Mesenchymal stem cell (in vitro differentiated cells and primary cell): ENCODE data around the gene GJA3.

Experiments
- DNase-seq: peaks from one replicate; pipeline ENCODE4 v3.0.0-alpha.2; 2013
- H2AFZ ChIP-seq: one replicate; pipeline ENCODE4 v1.6.1; 2013; ENCODE audit warnings: low read depth, mild to moderate bottlenecking, control low read depth, inconsistent platforms, low read length, moderate library complexity
- H2AK5ac ChIP-seq: 2 replicates; pipeline ENCODE4 v1.6.1; 2013; ENCODE audit warnings: low read length, moderate library complexity, mild to moderate bottlenecking, inconsistent platforms; ENCODE audit not compliant: severe bottlenecking
- H2BK120ac ChIP-seq: one replicate; pipeline ENCODE4 v1.6.1; 2013; ENCODE audit warnings: low read depth, mild to moderate bottlenecking, inconsistent platforms, low read length, moderate library complexity
- H2BK12ac ChIP-seq, 2 experiments: one replicate each; pipeline ENCODE4 v1.6.1; 2013; ENCODE audit warnings: inconsistent platforms in 2 of 2, low read length in 2 of 2, mild to moderate bottlenecking in 2 of 2, moderate library complexity in 2 of 2, control low read depth in 1 of 2
- H2BK15ac ChIP-seq: one replicate; pipeline ENCODE4 v1.6.1; 2013; ENCODE audit warnings: mild to moderate bottlenecking, low read depth, inconsistent platforms; ENCODE audit not compliant: poor library complexity, severe bottlenecking
- H2BK5ac ChIP-seq: 2 replicates; pipeline ENCODE4 v1.6.1; 2013; ENCODE audit warnings: low read depth, mild to moderate bottlenecking, low read length, control low read depth, inconsistent platforms; ENCODE audit not compliant: poor library complexity, severe bottlenecking
- H3K14ac ChIP-seq, 2 experiments: one replicate each; pipeline ENCODE4 v1.6.1; 2013; ENCODE audit warnings: inconsistent platforms in 2 of 2, low read length in 2 of 2, control low read depth in 1 of 2, mild to moderate bottlenecking in 1 of 2, moderate library complexity in 1 of 2
- H3K18ac ChIP-seq, 2 experiments: one replicate each; pipeline ENCODE4 v1.6.1; 2013; ENCODE audit warnings: inconsistent platforms in 2 of 2, low read length in 2 of 2, control low read depth in 1 of 2, low read depth in 1 of 2, mild to moderate bottlenecking in 1 of 2
- H3K23ac ChIP-seq, 2 experiments: one replicate each; pipeline ENCODE4 v1.6.1; 2013; ENCODE audit warnings: inconsistent platforms in 2 of 2, low read length in 2 of 2, mild to moderate bottlenecking in 2 of 2, moderate library complexity in 2 of 2, control low read depth in 1 of 2
- H3K27ac ChIP-seq: 2 replicates; pipeline ENCODE4 v1.5.1; 2013; ENCODE audit warnings: mild to moderate bottlenecking, moderate library complexity, low read length, control low read depth, inconsistent platforms; ENCODE audit not compliant: poor library complexity, severe bottlenecking
- H3K27me3 ChIP-seq, 2 experiments: 2 replicates each; pipeline versions ENCODE4 v1.6.1 to v1.7.0; 2013; ENCODE audit warnings: low read length in 2 of 2, mild to moderate bottlenecking in 2 of 2, moderate library complexity in 2 of 2, control low read depth in 1 of 2, inconsistent platforms in 1 of 2; ENCODE audit not compliant: control insufficient read depth in 1 of 2, insufficient read depth in 1 of 2
- H3K36me3 ChIP-seq, 2 experiments: 2 replicates each; pipeline versions ENCODE4 v1.6.1 to v1.7.0; 2013; ENCODE audit warnings: low read length in 2 of 2, control low read depth in 1 of 2, inconsistent platforms in 1 of 2, low read depth in 1 of 2, mild to moderate bottlenecking in 1 of 2; ENCODE audit not compliant: insufficient read depth in 2 of 2, control insufficient read depth in 1 of 2
- H3K4ac ChIP-seq, 2 experiments: one replicate each; pipeline ENCODE4 v1.6.1; 2013; ENCODE audit warnings: inconsistent platforms in 2 of 2, low read length in 2 of 2, mild to moderate bottlenecking in 2 of 2, moderate library complexity in 2 of 2, control low read depth in 1 of 2, low read depth in 1 of 2
- H3K4me1 ChIP-seq: 2 replicates; pipeline ENCODE4 v1.6.1; 2013; ENCODE audit warnings: low read depth, low read length, control low read depth; ENCODE audit not compliant: control insufficient read depth, insufficient read depth
- H3K4me2 ChIP-seq: 2 replicates; pipeline ENCODE4 v1.6.1; 2013; ENCODE audit warnings: low read length, mild to moderate bottlenecking, inconsistent platforms; ENCODE audit not compliant: poor library complexity, severe bottlenecking
- H3K4me3 ChIP-seq, 2 experiments: 2 replicates each; pipeline versions ENCODE4 v1.5.1 to v1.7.0; 2013; ENCODE audit warnings: low read length in 2 of 2, mild to moderate bottlenecking in 2 of 2, control low read depth in 1 of 2, low read depth in 1 of 2; ENCODE audit not compliant: insufficient read depth in 1 of 2
- H3K79me1 ChIP-seq: replicated peaks from 2 replicates; pipeline ENCODE4 v1.6.1; 2013; ENCODE audit warnings: mild to moderate bottlenecking, control low read depth, low read length, inconsistent platforms; ENCODE audit not compliant: poor library complexity, severe bottlenecking
- H3K9ac ChIP-seq: 2 replicates; pipeline ENCODE4 v1.7.0; 2013; ENCODE audit warnings: mild to moderate bottlenecking, low read length, moderate library complexity
- H3K9me3 ChIP-seq: 2 replicates; pipeline ENCODE4 v1.7.0; 2013; ENCODE audit warnings: mild to moderate bottlenecking, low read length; ENCODE audit not compliant: control insufficient read depth
- H4K8ac ChIP-seq: one replicate; pipeline ENCODE4 v1.6.1; 2013; ENCODE audit warnings: inconsistent platforms, mild to moderate bottlenecking, low read length, moderate library complexity
- H4K91ac ChIP-seq: one replicate; pipeline ENCODE4 v1.6.1; 2013; ENCODE audit warnings: mild to moderate bottlenecking, low read length, inconsistent platforms
- WGBS: methylation state at CpG from one replicate; pipeline ENCODE4 v1.1.7; 2013; ENCODE audit warnings: mixed read lengths; 5-methylcytosine and 5-hydroxymethylcytosine counted together

The GJA3 gene

GRCh38 chr13:20170921-20171320 lies 10.1 kb upstream of the GJA3 start:
- no peak overlapping the region for H3K27ac ChIP-seq
- H3K27me3 ChIP-seq, result peaks cover 11 to 33% of the 10 kb centered on the region in 2 experiments
- H3K4me1 ChIP-seq, result peaks cover 6% of the 10 kb centered on the region
- no peak overlapping the region for H3K18ac ChIP-seq
- no peak overlapping the region for H3K4me2 ChIP-seq
- H4K91ac ChIP-seq, result no peak overlapping the region
- H2BK12ac ChIP-seq, result no peak overlapping the region
- no peaks in the 10 kb centered on the region for H3K79me1 ChIP-seq
- no peak overlapping the region for H2AK5ac ChIP-seq
- 83% methylated on average over 5 of the region's 5 CpGs for WGBS
- H2BK15ac ChIP-seq, result no peak overlapping the region
- H2AFZ ChIP-seq, result no peak overlapping the region
- H3K36me3 ChIP-seq, result no peaks in the 10 kb centered on the region
- no peak overlapping the region for H3K23ac ChIP-seq
- no peaks in the 10 kb centered on the region for H3K9me3 ChIP-seq
- no peak overlapping the region for H2BK120ac ChIP-seq
- H3K4ac ChIP-seq, result no peak overlapping the region
- no peak overlapping the region for H3K4me3 ChIP-seq
- DNase-seq, result no peak
- no peak overlapping the region for H2BK5ac ChIP-seq
- H3K9ac ChIP-seq, result no peak overlapping the region
- no peak overlapping the region for H4K8ac ChIP-seq
- H3K14ac ChIP-seq, result no peak overlapping the region

DNA sequence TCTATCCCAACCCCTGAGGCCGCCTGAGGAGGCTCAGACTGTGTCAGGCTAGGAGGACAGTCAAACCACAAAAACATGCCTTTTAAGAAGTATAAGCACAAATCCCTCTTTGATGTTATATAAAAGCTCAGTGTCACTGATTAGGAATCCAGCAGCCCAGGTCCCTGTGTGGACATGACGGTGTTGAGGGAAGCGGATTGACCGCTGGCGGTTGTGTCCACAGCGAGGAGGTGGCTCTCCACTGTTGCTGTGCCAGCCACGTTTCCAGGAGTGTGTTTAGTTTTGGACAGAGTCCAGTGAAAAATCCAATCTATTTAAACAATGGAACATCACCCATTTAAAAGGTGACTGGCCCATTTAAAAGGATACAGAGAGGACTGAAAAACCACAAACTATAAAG lies 7.5 kb upstream of the GJA3 start:
- Histone ChIP-seq H2AFZ (no peak overlapping the region), H2BK12ac (no peak overlapping the region), H3K23ac (no peak overlapping the region), H3K36me3 (no peaks in the 10 kb centered on the region), H3K18ac (no peak overlapping the region), H3K79me1 (no peaks in the 10 kb centered on the region), H3K4me2 (no peak overlapping the region), H3K9me3 (no peaks in the 10 kb centered on the region), H2BK5ac (no peak overlapping the region), H3K27me3 (peaks cover 15 to 37% of the 10 kb centered on the region in 2 experiments), H2BK120ac (no peak overlapping the region), H3K27ac (no peak overlapping the region), H3K4me1 (no peaks in the 10 kb centered on the region), H3K9ac (no peak overlapping the region), H4K8ac (no peak overlapping the region), H2AK5ac (no peak overlapping the region), H3K14ac (no peak overlapping the region), H2BK15ac (no peak overlapping the region), H3K4me3 (no peak overlapping the region), H4K91ac (no peak overlapping the region), H3K4ac (no peak overlapping the region)
- 96% methylated on average over 6 of the region's 7 CpGs for WGBS
- DNase-seq, result no peak

DNA sequence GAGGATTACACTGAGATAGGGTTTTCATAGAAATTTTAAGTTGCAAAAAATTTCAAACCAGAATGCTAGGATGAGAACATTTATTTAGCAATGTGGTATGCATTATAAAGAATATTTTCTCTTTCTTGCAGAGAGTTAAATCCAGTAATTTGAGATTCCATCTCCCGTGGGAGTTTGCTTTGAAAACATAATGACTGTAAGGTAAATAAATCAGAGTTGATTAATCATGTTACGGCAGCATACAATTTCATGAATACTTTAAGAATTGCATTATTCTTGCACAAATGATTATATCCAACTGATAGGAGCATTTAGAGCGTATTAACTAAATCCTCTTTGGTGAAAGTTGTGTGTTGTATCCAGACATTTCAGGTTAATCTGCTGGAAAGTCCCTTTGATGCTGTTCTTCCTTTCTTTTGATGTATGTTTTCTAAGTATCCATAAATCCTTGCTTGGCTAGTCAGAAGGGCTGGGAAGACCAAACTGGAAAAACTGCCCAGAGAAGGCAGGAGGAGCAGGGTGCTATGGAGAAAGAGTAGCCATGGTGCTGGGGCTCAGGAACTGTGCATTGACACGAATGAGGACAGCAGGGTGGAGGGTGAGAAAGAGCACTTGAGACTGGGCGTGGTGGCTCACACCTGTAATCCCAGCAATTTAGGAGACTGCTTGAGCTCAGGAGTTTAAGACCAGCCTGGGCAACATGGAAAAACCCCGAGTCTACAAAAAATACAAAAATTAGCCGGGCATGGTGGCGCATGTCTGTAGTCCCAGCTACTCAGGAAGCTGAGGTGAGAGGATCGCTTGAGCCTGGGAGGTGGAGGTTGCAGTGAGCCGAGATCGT lies 4.8 kb upstream of the GJA3 start:
- no peak overlapping the region for H3K9ac ChIP-seq
- H3K27me3 ChIP-seq, result peaks cover 21 to 46% of the 10 kb centered on the region in 2 experiments
- H2AFZ ChIP-seq, result no peak overlapping the region
- no peak overlapping the region for H3K4me2 ChIP-seq
- no peak overlapping the region for H3K4me3 ChIP-seq
- no peak for DNase-seq
- H3K18ac ChIP-seq, result no peak overlapping the region
- peaks cover 12% of the 10 kb centered on the region for H3K4me1 ChIP-seq
- H3K14ac ChIP-seq, result no peak overlapping the region
- H3K23ac ChIP-seq, result no peak overlapping the region
- H2AK5ac ChIP-seq, result no peak overlapping the region
- no peak overlapping the region for H2BK15ac ChIP-seq
- 75% methylated on average over 6 of the region's 11 CpGs for WGBS
- H4K8ac ChIP-seq, result no peak overlapping the region
- no peak overlapping the region for H2BK5ac ChIP-seq
- no peak overlapping the region for H2BK120ac ChIP-seq
- no peaks in the 10 kb centered on the region for H3K9me3 ChIP-seq
- H4K91ac ChIP-seq, result no peak overlapping the region
- H2BK12ac ChIP-seq, result no peak overlapping the region
- H3K36me3 ChIP-seq, result peaks cover 0 to 7% of the 10 kb centered on the region in 2 experiments
- no peak overlapping the region for H3K27ac ChIP-seq
- no peak overlapping the region for H3K4ac ChIP-seq
- no peaks in the 10 kb centered on the region for H3K79me1 ChIP-seq

- Histone ChIP-seq H2AFZ (no peak overlapping the region), H2BK120ac (no peak overlapping the region), H3K79me1 (no peaks in the 10 kb centered on the region), H3K9ac (no peak overlapping the region), H2BK5ac (no peak overlapping the region), H2BK12ac (no peak overlapping the region), H3K27me3 (peaks cover 38 to 59% of the 10 kb centered on the region in 2 experiments), H3K4me3 (no peak overlapping the region), H3K18ac (no peak overlapping the region), H3K4ac (no peak overlapping the region), H3K27ac (no peak overlapping the region), H3K9me3 (no peaks in the 10 kb centered on the region), H3K36me3 (peaks cover 0 to 7% of the 10 kb centered on the region in 2 experiments), H3K14ac (no peak overlapping the region), H2BK15ac (no peak overlapping the region), H4K8ac (no peak overlapping the region), H3K4me2 (no peak overlapping the region), H3K23ac (no peak overlapping the region), H3K4me1 (peaks cover 16% of the 10 kb centered on the region), H2AK5ac (no peak overlapping the region), H4K91ac (no peak overlapping the region)
- WGBS, result 56% methylated on average over 16 of the region's 16 CpGs
- no peak for DNase-seq
Measured at GRCh38 chr13:20161951-20162300, 1.1 kb upstream of the GJA3 start.
